Anterior cingulate cortex (tissue), 58 donors: ENCODE results near the gene OARD1.
A peak's percentile ranks its signal among the peaks of the same experiment; 100 is the strongest.

ENCODE experiments used
- DNase-seq, 58 donors: peaks; one replicate each; lab custom pipeline; 2025; lab: John Stamatoyannopoulos, UW

The OARD1 gene

DNA sequence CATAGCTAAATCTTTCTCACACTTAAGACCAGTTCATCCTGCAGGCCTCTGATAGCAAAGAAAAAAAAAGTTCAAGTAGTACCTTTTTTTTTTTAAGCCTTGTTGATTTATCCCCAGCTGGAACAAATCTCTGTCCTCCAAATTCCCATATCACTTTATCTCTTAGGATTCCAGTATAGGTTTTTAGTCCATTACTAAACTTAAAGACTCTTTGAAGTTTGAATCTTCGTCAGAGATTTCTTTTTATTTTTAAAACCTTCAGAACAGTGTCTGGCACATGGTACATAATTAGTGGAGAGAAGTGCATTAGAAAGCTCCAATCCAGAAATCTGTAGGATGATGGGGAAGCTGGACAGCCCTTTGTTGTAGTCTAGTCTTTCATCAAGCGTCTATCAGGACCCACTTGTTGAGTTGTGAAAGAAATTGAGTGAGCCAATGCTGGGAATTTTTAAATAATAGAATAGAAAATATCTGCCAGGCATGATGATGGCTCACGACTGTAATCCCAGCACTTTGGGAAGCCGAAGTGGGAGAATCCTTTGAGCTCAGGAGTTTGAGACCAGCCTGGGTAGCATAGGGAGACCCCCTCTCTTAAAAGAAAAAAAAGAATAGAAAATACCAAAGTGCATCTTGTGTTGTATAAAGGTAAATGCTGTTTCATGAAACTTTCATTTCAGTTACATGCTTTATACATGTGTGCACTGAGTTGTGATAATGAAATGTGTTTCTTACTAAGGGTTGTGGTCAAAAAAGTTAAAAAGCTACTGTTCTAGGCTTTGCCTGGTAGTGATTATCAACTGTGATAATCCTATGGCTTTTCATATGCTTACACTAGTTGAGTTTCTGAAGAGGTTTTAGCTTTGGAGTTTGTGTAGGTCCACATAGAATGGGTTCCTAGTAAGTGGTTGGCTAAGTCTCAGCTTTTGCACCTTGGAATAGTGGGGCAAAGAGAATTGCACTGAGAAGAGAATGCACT, 3.8 kb upstream of the OARD1 start:
- DNase-seq: no peak

DNA sequence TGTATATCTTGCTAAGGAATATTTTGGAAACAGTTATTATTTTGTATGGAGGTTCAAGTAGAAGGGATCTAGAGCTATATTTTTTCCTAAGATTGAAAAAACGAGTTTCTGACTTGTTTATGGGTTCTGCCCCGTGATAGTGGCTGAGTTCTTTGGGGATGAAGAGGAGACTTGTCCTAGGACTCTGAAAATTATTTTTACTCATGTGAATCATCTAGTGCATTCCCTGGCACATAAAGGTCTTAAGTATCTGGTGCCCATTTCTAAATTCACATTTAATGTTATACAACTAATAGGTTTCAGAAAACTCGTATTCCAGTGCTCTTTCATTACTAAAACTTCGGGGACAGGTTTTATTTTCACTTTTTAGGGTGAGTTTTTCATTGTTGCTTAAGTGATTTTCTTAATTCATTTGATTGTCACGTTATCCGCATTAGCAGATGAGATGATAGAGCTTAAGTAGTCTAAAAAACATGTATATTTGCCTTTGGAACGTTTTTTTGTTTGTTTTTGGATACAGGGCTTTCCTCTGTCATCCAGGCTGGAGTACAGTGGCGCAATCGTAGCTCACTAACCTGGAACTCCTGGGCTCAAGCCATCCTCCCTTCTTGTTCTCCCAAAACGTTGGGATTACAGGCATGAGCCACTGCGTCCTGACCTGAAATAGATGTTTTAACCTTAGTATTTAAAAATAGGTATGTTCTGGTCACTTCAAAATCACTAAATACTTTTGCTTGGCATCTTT, 2.7 kb upstream of the OARD1 start:
- no peak for DNase-seq

DNA sequence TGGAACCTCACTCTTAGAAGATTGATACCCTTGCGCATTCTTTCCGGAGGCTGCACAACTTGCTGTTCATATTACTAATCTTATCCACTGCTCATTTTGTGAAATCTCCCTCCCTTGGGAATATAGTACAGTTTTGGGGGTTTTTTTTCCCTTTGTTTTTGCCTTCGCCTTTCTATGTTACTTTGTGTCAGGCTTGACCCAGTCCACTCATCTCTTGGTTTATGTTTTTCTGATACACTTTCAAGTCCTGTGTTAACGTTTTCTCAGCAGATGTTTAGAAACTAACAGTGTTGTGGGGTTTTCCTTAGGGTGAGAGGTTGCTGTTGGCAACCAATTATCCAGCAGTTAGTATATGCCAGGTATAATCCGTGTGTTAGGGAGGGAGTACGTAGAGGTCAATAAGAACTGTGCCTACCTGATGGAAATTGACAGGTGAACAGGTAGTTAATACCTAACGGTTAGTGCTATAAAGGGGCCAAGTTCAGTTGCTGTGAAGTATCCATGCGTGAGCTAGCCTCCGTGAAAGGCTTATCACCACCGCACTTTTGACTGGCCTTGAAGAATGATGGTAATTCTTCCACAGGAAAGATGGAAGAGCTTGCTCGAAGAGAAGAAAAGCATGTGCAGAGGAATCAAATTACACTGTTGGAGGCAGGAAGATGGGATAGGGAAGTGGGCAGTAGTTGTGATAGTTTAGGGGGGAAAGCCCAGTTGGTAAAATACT, 2.0 kb upstream of the OARD1 start:
- no peak for DNase-seq

DNA sequence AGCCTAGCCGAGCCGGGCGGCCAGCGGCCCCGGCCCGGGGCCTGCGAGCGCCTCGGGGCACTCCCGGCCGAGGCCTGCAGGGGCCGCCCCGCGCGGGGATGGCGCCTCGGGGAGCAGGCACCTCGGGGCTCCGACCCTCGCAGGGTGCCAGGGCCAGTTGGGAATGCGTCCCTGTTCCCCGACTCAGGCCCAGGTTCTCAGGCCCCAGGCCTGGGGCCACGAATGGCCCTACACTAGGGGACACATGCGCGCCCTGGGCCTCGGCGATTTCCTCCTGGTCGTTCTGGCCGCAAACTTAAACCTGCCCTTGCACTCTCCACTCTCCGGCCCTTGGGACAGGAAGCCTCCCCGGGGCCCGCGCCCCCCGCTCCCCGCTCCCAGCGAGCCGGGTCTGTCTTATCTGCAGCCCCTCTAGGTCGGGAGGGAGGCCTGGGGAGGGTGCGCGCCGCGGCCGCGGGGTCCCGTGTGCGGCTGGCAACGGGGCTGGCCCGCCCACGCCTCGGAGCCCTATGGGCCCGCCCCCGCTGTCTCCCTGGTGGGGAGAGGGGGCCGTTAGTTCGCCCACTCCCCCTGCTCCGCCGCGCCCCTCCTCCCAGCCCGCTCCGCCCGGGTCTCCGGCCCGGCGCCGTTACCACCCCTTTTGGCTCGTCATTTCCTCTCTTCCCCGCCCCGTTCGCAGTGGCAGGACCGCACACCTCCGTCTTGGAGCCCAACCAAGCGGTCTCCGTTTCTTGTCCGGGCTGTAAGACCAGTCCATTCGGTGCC, 1.2 kb upstream of the OARD1 start:
- DNase-seq: peak in 56 of 58 donors; percentile 6 to 73 (median 54)

DNA sequence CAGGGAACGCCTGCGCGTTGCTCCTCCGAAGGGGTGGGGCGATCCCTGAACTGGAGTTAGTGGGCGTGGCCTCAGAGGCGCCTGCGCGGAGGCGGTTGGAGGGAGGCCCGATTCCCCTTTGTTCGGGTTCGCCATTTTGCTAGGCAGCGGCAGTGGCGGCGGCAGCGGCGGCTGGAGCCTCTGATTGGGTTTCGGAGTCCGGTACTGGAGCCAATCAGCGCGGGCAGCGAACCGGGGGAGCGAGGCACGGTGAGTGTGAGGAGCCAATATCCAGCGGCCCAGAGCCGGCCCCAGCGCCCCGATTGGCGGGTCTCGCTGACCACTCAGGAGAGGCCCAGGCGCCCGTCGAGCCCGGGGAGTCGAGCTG, 663 bp upstream of the OARD1 start, which contains the start of gene NFYA:
TSS of gene NFYA (plus strand) at position 139 of the 367 bp plus-strand sequence. CDS start 6,116 bp downstream, outside the sequence.
- DNase-seq: peak in 45 of 58 donors; percentile 99 to 100 (median 100)

DNA sequence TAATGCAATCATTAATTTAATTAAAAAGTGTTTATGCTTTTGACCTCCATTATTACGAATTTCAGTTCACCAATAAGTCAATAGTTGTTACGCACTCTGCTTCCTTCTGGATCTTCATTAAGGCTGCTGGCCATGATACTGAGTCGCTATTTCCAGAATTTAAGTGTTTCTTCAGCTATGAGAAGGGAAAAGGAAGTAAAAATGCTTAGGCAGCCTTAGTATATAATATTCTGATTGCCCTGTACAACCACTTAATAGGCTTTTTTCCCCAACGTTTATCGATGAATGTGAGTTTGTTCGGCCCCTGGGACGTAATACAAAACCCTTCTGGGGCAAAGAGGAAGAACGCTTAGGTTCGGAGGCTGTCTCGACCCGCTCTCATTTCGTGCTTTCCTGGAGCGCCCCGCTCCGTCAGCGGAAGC, 644 bp downstream of the OARD1 start:
- DNase-seq: peak in 1 of 58 donors; percentile 65

DNA sequence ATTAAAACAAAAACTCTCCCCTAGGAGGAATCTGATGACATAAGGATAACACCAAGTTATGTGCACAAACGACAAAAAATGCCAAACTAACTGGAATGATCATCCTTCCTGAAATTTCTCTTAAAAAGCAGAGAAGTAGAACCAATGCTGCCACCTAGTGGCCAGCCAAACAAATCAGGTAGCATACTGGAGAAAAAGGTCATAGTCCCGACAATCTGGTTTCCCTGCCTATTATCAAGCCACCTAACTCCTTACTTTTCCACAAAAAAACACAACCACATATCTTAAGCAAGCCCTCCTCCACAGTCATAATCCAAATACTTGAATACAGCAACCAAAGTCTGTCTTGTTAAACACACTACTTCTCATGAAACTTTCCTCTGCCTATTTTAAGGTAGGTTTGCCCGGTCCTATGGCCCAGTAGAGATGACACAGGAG, 5.3 kb downstream of the OARD1 start:
- DNase-seq: peak in 49 of 58 donors; percentile 1 to 84 (median 29)

DNA sequence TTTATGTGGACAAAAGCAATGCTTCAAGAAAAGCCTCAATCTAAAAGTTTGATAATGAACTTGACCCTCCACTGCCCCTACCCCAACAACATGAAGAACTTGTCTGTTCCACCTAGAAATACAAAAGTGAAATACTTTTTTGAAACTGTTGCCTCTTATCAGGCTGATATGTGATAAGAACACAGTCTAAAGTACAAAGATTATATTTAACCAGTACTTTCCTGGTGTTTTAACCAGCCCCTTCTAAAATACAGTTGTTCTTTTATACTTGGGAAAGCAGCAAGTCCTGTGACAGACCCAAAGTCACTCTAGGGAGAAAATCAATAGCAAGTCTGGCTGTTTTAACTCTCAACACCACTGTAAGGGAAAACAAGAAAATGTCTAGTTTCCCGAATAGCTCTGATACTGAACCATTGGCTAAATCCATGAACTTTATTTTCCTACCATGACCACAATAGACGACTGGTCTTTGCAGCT, 6.6 kb downstream of the OARD1 start:
- no peak for DNase-seq

DNA sequence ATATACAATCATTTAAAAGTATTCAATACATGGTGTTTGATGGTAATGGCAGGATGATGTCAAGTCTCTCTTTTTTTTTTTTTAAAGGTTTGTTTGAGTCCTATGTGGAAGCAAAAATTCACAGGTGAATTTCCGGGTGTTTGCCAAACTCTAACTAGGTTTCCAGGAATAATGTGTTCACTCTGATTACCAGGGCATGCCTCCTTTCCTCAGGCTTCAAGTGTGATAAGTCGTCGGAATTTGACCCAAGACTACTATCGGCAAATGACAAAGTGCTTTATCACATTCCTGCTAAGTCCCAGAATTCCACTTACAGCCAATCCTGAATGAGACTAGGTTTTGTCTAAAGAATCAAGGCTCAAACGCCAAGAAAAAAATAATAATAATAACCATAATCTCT, 7.3 kb downstream of the OARD1 start:
- no peak for DNase-seq

DNA sequence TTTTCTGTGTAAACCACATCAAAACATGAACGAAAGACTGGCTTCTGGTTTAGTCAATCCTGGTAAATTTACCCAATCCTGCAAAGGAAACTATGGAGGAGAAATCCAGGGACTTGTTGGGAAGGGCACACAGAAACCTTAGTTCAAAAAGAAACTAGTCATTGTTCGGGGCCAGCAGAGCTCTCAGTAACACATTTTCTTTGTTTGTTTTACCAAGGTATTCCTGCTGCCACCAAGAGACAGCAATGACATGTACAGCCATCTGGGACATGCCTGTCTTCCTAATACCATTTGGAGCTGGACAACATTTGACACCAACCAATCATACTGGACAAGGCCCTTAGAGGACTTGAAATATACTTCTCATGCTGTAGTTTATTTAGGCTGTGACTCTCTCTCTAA, 8.3 kb downstream of the OARD1 start:
- DNase-seq: no peak

DNA sequence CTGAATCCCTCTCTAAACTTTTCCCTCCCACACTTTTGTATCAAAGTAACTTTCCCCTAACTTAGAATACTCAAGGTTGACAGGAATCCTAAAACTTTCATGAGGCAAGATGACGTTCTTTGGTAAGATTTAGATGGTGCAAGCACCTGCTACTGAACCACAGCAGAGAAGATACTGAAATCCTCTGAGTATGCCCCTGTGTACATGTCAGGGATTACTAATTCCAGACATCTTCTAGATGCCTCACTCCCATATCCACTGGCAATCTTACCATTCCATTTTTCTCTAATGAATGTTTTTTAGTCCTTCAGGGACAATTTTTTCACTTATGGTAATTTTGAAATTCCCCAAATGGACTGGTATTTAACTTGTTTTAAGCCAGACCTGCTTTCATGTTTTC, 10.1 kb downstream of the OARD1 start:
- DNase-seq: no peak

DNA sequence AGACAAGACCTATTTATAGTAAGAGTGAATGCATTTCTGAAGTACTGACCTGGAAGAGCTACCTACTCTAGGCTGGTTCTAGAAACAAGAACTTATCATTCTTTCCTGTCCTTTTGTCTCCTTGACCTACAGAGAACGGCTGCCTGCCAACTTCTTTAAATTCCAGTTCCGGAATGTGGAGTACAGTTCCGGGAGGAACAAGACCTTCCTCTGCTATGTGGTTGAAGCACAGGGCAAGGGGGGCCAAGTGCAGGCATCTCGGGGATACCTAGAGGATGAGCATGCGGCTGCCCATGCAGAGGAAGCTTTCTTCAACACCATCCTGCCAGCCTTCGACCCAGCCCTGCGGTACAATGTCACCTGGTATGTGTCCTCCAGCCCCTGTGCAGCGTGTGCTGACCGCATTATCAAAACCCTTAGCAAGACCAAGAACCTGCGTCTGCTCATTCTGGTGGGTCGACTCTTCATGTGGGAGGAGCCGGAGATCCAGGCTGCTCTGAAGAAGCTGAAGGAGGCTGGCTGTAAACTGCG, 10.9 kb downstream of the OARD1 start:
- no peak for DNase-seq

DNA sequence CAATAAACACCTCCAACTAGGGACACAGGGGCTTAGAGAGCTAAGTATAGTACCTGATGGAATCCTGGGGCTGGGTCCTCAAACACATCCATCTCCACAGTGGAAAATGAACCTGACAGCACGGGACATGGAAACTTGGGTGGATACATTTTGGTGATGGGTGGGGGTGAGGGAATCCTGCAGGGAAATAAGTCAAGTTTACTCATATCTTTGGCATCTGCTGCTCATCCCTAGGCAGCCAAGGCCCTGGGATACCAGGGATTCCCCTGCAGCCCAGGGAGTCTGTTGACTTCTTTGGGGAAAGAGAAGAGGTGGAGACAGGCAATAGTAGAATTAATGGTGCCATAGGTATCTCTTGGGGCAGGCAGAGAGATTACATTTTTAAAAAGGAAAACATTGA, 12.6 kb downstream of the OARD1 start:
- no peak for DNase-seq

DNA sequence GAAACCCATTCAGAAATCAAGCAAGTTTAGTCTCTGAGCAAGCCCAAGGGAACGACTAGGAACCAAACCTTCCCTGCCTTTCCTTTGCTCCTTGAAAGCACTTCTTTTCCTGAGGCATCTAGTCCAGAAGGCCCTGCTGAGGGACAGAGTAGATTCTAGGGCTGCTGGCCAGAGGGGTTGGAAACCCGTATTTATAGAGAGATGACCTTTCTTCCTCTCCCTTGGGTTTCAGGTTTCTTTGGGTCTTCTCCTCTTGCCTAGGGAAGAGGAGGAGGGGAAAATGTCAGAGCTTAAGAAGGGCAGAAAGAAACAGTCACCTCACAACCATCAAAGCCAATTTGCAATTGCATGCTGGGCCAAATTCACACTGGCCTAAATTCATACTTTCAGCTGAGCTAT, 13.4 kb downstream of the OARD1 start:
- no peak for DNase-seq

DNA sequence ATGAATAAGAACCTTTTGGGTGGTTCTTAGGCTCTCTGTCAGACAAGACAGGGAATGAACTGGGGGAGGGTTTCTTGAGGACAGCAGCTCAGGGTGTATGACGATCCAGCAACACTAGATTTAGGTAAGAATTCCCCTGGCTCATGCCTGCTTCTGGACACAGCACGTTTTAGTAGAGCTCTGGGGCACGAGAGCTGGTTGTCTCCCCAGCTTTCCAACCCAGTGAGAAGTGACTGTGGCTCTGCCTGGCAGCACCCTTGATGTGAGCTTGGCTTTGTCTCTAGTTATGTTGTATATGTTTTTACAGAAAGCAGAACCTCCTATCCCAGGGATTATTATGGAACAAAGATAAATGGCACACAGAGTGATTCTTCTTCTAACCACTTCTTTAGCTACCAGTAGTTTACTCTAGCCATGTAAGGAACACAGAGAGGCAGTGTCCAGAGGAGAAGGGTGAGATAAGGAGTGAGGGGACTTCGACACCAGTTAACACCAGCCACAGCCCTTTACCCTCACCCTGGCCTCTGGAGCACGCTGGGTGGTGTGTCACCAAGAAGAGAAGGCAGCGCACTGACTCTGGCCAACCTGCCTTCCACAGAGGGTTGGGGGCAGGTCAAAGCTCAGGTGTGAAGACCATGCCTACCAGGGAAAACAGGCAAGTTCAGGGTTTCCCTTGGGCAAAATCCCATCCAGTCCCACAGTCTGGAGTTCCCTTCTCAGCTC, 15.2 kb downstream of the OARD1 start:
- no peak for DNase-seq

DNA sequence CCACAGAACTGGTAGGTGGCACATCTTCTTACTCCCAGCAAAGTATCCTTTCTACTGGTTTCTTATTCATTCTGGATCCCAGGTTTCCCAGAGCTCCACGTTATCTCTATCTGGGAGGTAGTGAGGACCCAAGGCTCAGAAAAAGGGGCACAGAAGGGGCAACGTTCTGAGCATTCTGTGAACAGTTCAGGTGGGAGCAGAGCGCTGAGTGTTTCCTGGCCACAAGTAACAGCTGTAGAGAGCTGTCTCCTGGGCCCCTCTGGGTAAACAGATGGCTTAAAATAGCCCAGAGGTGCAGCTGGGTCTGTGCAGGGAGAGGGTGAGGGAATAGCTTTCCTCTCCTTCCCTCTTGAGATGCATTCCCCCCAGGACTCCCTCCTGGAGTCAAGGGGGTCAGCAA, 17.0 kb downstream of the OARD1 start:
- DNase-seq: no peak

DNA sequence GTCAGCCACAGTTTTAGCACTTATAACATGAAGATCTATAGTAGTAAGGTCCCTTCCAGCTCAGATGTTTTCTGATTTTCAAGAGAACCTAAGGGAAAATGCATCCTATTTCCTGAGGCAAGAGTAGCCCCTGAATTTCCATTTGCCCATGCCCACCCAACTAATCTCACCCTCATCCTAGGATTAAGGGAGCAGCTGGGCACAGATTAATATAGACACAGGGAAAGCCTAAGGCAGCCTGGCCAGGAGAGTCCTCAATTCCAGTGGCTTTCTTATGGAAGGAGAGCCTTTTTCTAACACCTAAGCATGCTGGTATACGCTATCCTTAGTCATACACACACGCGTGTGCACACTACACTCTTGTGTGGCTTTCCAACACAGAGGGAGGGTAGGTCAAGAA, 17.6 kb downstream of the OARD1 start:
- no peak for DNase-seq

DNA sequence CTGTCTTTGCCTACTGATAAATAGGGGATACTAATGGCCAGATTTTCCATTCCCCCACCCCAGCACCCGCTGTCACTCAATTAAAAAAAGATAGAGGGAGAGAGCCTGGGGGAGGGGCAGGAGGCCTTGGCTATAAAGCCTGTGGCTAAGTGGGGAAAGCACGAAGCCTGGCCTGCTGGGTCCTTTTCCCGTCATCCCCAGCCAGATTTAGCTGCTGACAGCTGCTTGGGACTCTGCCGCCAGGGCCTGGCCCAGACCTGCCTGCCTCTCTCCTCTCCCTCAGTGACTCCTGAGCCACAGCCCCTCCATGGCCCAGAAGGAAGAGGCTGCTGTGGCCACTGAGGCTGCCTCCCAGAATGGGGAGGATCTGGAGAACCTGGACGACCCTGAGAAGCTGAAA, 19.1 kb downstream of the OARD1 start, which contains the start of gene APOBEC2:
TSS of gene APOBEC2 (plus strand) at position 162 of the 400 bp plus-strand sequence. CDS start at position 308, 146 bp downstream.
- no peak for DNase-seq

DNA sequence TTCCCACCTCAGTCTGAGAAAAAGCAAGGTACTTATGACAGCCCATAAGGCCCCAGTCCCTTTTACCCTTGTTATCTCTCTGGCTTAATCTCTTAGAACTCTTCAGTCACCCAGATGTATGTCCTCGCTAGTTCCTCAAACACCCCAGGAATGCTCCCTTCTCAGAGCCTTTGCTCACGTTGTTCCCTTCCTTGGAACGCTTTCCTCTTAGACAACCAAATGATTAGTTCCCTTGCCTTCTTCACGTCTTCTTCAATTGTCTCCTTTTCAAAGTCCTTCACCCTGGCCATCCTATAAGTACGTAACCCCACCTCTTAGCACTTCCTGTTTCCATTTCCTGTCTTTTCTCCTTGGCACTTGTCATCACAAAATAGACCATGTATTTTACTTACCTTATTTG, 20.3 kb downstream of the OARD1 start:
- no peak for DNase-seq
